Hippocampal formation (tissue), 2 donors: ENCODE data around the gene THADA.
"Not testable (repeated sequence)": the region's sequence is repeated elsewhere in the genome, so short reads cannot be mapped to it uniquely, and the experiment has no call there.

ENCODE experiments used
- DNase-seq, 2 donors: peaks; one replicate each; lab custom pipeline; 2025; lab: John Stamatoyannopoulos, UW

THADA gene

DNA sequence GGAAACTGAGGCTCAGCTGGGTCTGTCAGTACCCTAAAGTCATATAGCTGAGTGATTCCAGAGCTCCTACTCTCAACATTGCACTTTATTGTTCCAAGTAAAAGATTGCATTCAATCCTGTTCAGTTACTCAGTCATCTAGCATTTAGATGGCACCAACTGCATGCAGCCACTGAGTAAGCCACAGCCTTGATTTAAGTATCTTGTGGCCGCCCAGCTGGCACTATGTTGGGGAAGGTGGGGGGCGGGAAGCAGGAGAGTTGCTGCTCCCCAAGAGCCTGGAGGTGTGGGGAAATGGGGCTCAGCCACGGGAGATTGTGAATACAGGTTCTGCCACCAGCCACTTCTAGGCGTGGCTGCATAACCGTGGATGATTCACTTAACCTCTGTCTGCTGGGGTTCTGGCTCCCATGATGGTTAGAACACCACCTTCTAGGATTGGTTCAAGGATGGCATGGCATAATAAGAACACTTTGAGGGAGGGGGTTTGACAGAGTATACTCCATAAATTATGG lies 386.6 kb downstream of the THADA start:
- no peak for DNase-seq

DNA sequence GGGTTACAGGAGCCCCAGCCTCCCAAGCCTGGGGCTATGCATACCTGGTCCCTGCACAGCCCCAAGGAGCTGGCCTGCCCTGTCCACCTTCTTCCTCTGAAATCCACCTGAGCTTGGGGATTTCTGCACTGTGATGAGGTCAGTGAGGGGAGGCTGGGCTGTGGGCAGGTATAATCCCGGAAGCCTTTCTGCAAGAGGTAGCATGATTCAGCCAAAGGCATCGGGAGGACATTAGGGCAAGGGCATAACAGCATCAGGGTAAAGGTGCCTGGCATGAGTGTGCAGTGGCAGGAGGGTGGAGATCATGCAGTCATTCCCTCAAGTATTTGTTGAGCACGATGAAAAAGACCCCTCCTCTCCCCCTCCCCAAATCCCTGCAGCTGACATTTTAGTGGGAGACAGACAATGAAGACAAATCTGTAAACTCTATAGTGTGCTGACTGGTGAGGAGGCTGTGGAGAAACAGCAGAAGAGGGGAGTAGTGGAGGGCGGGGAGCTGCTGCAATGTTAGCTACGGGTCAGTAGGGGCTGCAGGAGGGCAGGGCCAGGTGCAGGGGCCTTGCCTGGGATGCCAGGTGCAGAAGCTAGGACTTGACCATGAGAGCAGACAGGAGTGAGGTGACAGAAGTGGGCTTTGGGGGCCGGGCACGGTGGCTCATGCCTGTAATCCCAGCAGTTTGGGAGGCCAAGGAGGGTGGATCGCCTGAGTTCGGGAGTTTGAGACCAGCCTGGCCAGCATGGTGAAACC lies 388.1 kb downstream of the THADA start:
- no peak for DNase-seq

- DNase-seq: no peak
Measured at GRCh38 chr2:43206602-43207001, 389.2 kb downstream of the THADA start.

- DNase-seq: no peak
Measured at GRCh38 chr2:43203373-43203772, 392.5 kb downstream of the THADA start.

GRCh38 chr2:43202289-43202688 lies 393.5 kb downstream of the THADA start:
- no peak for DNase-seq

- DNase-seq: no peak
Measured at GRCh38 chr2:43201497-43201896, 394.3 kb downstream of the THADA start.

- DNase-seq: no peak
Measured at GRCh38 chr2:43201016-43201415, 394.8 kb downstream of the THADA start.

- no peak for DNase-seq
Measured at GRCh38 chr2:43199492-43200488, 396.0 kb downstream of the THADA start.

GRCh38 chr2:43198263-43198662 lies 397.6 kb downstream of the THADA start:
- DNase-seq: no peak

- DNase-seq: no peak
Measured at GRCh38 chr2:43197588-43197896, 398.3 kb downstream of the THADA start.

DNA sequence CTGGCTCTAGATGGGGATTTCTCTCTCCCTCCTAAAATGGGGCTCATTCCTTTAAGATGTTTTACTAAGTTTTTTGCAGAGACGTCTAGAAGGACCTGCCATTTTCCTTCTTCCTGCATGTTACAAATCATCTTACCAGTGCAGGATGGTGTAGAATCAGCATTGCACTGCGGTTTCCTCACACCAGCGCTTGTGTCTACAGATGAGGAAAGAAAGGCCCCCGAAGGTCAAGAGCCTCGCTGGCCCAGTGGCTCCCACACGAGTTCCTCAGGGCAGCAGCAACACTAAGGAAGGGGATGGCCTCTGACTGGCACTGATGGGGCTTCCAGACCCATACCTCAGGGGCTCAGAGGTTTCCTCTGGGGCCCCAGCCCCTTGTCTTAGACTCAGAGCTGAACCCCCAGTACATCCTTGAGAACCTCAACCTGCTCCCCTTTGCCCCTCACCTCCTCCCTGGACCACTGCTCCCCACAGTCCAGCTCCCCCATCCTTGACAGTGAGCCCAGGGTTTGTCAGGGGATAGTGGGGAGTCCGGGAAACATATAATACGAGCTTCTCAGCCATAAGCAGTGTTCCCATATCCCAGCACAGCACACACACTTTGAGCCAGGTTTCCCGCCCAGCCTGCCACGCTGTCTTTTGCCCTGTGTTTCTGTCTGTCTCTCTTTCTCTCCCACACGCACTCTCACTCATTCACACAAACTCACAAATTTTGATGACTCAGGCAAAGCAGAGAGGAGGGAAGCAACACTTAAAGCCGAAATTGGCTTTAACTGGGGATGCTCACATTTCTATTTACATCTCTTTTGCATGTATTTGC lies 398.9 kb downstream of the THADA start:
- DNase-seq: no peak

- no peak for DNase-seq
Measured at GRCh38 chr2:43194121-43194869, 401.5 kb downstream of the THADA start.

- DNase-seq: no peak
Measured at GRCh38 chr2:43193652-43194120, 402.2 kb downstream of the THADA start.

DNA sequence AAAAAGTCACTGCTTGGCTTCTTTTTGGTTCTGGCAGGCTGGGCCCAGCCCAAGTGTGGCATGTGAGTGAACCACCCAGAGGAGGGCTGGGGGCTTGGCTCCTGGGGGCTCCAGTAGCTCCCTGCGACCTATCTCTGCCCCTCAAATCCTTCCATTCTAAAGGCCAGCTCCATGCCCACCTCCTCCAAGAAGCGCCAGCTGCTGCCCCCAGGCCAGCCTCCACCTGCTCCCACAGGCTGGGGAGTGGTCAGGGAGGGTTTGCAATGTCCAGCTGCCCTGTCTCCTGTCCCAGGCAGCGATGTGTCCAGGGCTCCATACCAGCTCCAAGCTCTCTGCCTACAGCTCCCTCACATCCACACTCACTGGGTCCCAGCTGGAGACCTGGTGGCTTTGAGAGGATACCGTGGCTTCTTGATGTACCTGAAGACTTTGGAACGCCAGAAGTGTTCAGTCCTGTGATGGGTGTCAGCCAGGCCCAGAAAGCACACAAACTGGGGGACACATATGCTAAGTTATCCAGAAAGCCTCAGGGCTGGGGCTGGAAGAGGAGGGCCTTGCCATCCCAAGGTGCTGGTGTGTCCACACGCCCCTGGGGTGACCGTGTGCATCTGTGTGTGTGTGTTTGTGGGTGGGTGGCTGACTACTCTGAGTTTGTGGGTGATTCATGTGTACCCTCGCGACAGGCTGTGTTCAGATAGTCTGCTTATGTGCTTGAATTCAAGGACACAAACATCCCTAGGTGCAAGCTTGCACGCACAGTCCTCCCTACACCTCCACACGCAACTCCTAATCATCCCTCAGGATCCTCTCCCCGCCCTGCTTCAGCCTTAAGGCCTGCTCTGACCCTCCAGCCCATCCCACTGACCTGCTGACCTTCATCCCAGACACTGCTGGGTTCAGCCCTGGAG lies 402.8 kb downstream of the THADA start:
- no peak for DNase-seq

DNA sequence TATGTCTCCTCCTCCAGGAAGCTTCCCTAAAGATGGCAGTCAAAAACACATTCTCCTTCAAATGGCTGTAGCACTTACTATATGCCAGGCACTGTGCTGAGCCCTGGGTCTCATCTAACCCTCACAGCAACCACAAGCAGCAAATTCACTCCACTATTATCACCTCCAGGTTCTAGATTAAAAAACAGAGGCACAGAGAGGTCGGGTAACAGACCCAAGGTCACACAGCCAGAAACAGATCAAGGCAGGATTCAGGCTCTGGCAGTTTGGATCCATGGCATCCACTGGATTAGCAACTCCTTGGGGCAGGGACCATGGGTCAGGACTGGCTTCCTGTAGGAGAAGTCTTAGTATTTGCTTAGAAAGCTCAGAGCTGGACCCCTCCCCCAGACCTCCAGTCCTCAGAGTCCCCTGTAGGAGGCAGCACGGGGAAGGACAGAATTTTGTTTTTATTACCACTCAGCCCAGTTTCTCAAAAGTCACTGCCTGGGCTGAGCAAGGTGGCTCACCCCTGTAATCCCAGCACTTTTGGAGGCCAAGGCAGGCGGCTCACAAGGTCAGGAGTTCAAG lies 403.8 kb downstream of the THADA start:
- DNase-seq: no peak

GRCh38 chr2:43190311-43191052 lies 405.4 kb downstream of the THADA start:
- no peak for DNase-seq

DNA sequence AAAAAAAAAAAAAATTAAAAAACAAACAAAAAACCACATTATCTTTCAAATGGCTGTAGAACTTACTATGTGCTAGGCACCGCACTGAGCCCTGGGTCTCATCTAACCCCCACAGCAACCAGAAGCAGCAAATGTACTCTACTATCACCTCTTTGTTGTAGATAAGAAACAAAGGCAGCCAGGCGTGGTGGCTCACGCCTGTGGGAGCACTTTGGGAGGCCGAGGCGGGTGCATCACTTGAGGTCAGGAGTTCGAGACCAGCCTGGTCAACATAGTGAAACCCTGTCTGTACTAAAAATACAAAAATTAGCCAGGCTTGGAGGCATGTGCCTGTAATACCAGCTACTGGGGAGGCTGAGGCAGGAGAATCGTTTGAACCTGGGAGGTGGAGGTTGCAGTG lies 406.0 kb downstream of the THADA start:
- not testable (repeated sequence) for DNase-seq

- no peak for DNase-seq
Measured at GRCh38 chr2:43188561-43189386, 407.1 kb downstream of the THADA start.
